Lower leg skin (tissue), 3 donors: ENCODE measurements around the gene EOGT.

Experiments
- POLR2A ChIP-seq, 2 donors: fragments of 450-650 bp; IDR thresholded peaks; one replicate each; pipeline ENCODE4 v1.6.1; 2016 to 2017; ENCODE audit warnings: antibody characterized with exemption in 2 of 2, mild to moderate bottlenecking in 1 of 2, moderate library complexity in 1 of 2
- TF ChIP-seq, protein P1 (sequence below), 3 donors: fragments of 450-650 bp; IDR thresholded peaks; one replicate each; pipeline ENCODE4 v1.5.1; 2016; ENCODE audit warnings: antibody characterized with exemption in 3 of 3, mild to moderate bottlenecking in 3 of 3, moderate library complexity in 2 of 3

DNA sequence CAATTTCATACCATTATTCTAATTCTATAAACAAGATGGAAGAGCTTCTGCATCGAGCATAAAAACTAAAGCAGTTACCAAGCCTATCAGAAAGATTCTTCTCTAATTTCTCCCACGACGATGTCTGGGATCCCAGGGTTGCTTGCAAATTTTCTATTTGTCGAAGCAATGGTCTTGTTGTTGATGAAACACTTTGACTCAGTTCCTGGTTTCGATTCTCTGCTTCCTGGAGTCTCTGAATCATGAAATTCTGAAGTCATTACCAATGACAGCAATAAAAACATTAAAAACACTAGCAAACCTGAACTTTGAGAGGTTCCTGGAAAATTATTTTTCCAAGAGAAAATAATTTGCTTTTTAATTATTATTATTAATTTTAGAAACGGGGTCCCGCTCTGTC is 20.0 kb upstream of the EOGT start:
- no peak for TF ChIP-seq POLR2A (IDR thresholded peaks at IDR 0.05)
- TF ChIP-seq, protein P1, sequence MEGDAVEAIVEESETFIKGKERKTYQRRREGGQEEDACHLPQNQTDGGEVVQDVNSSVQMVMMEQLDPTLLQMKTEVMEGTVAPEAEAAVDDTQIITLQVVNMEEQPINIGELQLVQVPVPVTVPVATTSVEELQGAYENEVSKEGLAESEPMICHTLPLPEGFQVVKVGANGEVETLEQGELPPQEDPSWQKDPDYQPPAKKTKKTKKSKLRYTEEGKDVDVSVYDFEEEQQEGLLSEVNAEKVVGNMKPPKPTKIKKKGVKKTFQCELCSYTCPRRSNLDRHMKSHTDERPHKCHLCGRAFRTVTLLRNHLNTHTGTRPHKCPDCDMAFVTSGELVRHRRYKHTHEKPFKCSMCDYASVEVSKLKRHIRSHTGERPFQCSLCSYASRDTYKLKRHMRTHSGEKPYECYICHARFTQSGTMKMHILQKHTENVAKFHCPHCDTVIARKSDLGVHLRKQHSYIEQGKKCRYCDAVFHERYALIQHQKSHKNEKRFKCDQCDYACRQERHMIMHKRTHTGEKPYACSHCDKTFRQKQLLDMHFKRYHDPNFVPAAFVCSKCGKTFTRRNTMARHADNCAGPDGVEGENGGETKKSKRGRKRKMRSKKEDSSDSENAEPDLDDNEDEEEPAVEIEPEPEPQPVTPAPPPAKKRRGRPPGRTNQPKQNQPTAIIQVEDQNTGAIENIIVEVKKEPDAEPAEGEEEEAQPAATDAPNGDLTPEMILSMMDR (IDR thresholded peaks at IDR 0.05) = no peak
